H9 (cell line): ENCODE measurements around the gene MACROD1. TPM values are rescaled to one million over a fixed set of nuclear protein-coding genes. Genes with fewer than 3 reads are reported as not detected.

Experiments used
- DNase-seq: peaks from one replicate; pipeline ENCODE4 v3.0.0-alpha.2; 2017
- H2AFZ ChIP-seq: one replicate; pipeline ENCODE4 v1.6.1; 2013; ENCODE audit warnings: mild to moderate bottlenecking, low read length, control low read depth, moderate library complexity
- H2AK5ac ChIP-seq: 2 replicates; pipeline ENCODE4 v1.6.1; 2013; ENCODE audit warnings: low read length, control low read depth, mixed read lengths; ENCODE audit not compliant: insufficient read length
- H2BK120ac ChIP-seq: one replicate; pipeline ENCODE4 v1.6.1; 2013; ENCODE audit warnings: low read depth, mild to moderate bottlenecking, low read length, control low read depth, inconsistent platforms; ENCODE audit not compliant: poor library complexity, severe bottlenecking
- H2BK12ac ChIP-seq: 2 replicates; pipeline ENCODE4 v1.6.1; 2013; ENCODE audit warnings: low read length, control low read depth, mixed read lengths, low read depth; ENCODE audit not compliant: insufficient read length
- H2BK15ac ChIP-seq: 2 replicates; pipeline ENCODE4 v1.6.1; 2013; ENCODE audit warnings: low read depth, low read length, control low read depth
- H2BK20ac ChIP-seq: one replicate; pipeline ENCODE4 v1.6.1; 2013; ENCODE audit warnings: low read depth, mild to moderate bottlenecking, low read length, control low read depth, inconsistent platforms; ENCODE audit not compliant: poor library complexity, severe bottlenecking
- H2BK5ac ChIP-seq: 2 replicates; pipeline ENCODE4 v1.6.1; 2013; ENCODE audit warnings: low read length, control low read depth, mixed read lengths; ENCODE audit not compliant: insufficient read length
- H3K14ac ChIP-seq: 2 replicates; pipeline ENCODE4 v1.6.1; 2013; ENCODE audit warnings: low read length, control low read depth; ENCODE audit not compliant: insufficient read depth
- H3K18ac ChIP-seq: 2 replicates; pipeline ENCODE4 v1.6.1; 2013; ENCODE audit warnings: low read depth, mild to moderate bottlenecking, mixed read lengths, low read length, control low read depth; ENCODE audit not compliant: insufficient read length
- H3K23ac ChIP-seq: 2 replicates; pipeline ENCODE4 v1.6.1; 2013; ENCODE audit warnings: low read length, control low read depth, mixed read lengths, low read depth; ENCODE audit not compliant: insufficient read length
- H3K23me2 ChIP-seq: 2 replicates; pipeline ENCODE4 v1.6.1; 2013; ENCODE audit warnings: low read depth, mild to moderate bottlenecking, mixed read lengths, low read length, control low read depth; ENCODE audit not compliant: insufficient read length, poor library complexity, severe bottlenecking
- H3K27ac ChIP-seq: 2 replicates; pipeline ENCODE4 v1.5.1; 2013; ENCODE audit warnings: low read length, control low read depth, mixed read lengths, low read depth; ENCODE audit not compliant: insufficient read length
- H3K27me3 ChIP-seq: 2 replicates; pipeline ENCODE4 v1.6.1; 2013; ENCODE audit warnings: low read length, control low read depth, inconsistent platforms; ENCODE audit not compliant: insufficient read depth
- H3K4ac ChIP-seq: 2 replicates; pipeline ENCODE4 v1.6.1; 2013; ENCODE audit warnings: low read depth, mild to moderate bottlenecking, control low read depth, inconsistent platforms, low read length, moderate library complexity
- H3K4me1 ChIP-seq: 2 replicates; pipeline ENCODE4 v1.6.1; 2013; ENCODE audit warnings: low read length, control low read depth, inconsistent platforms; ENCODE audit not compliant: insufficient read depth
- H3K4me2 ChIP-seq: 2 replicates; pipeline ENCODE4 v1.6.1; 2013; ENCODE audit warnings: low read length, control low read depth, mixed read lengths; ENCODE audit not compliant: insufficient read length, insufficient read depth
- H3K56ac ChIP-seq: 2 replicates; pipeline ENCODE4 v1.6.1; 2013; ENCODE audit warnings: low read depth, mild to moderate bottlenecking, mixed read lengths, low read length, control low read depth; ENCODE audit not compliant: insufficient read length
- H3K79me1 ChIP-seq: 2 replicates; pipeline ENCODE4 v1.6.1; 2013; ENCODE audit warnings: low read depth, mild to moderate bottlenecking, moderate library complexity, low read length, control low read depth, inconsistent platforms; ENCODE audit not compliant: insufficient read depth, poor library complexity, severe bottlenecking
- H3K79me2 ChIP-seq: 2 replicates; pipeline ENCODE4 v1.6.1; 2013; ENCODE audit warnings: low read length, control low read depth, inconsistent platforms; ENCODE audit not compliant: insufficient read depth
- H3K9ac ChIP-seq: 2 replicates; pipeline ENCODE4 v1.6.1; 2013; ENCODE audit warnings: low read length, control low read depth, mixed read lengths; ENCODE audit not compliant: insufficient read length; ENCODE audit errors: extremely low read depth
- H3K9me3 ChIP-seq: one replicate; pipeline ENCODE4 v1.6.1; 2013; ENCODE audit warnings: low read depth, low read length, inconsistent platforms; ENCODE audit not compliant: control insufficient read depth
- H3T11ph ChIP-seq: one replicate; pipeline ENCODE4 v1.6.1; 2013; ENCODE audit warnings: mild to moderate bottlenecking, low read length, control low read depth, inconsistent platforms
- H4K20me1 ChIP-seq: one replicate; pipeline ENCODE4 v1.6.1; 2013; ENCODE audit not compliant: control insufficient read depth, insufficient read length, insufficient read depth
- H4K5ac ChIP-seq: 2 replicates; pipeline ENCODE4 v1.6.1; 2013; ENCODE audit warnings: low read depth, mild to moderate bottlenecking, mixed read lengths, low read length, control low read depth; ENCODE audit not compliant: insufficient read length
- H4K8ac ChIP-seq: replicated peaks from 2 replicates; pipeline ENCODE4 v1.6.1; 2013; ENCODE audit warnings: low read length, control low read depth, mixed read lengths, low read depth; ENCODE audit not compliant: insufficient read length
- H4K91ac ChIP-seq: 2 replicates; pipeline ENCODE4 v1.6.1; 2013; ENCODE audit warnings: low read depth, mild to moderate bottlenecking, moderate library complexity, mixed read lengths, low read length, control low read depth; ENCODE audit not compliant: insufficient read length
- H3K27ac Mint-ChIP-seq, 3 experiments: 2 replicates in 2 of 3; 3 replicates in 1 of 3; pipeline ENCODE4 v1.8.0; 2020 to 2021; ENCODE audit warnings: mixed read lengths in 3 of 3, mild to moderate bottlenecking in 1 of 3, moderate library complexity in 1 of 3
- H3K27me3 Mint-ChIP-seq: 2 replicates; pipeline ENCODE4 v1.8.0; 2021; ENCODE audit warnings: low read depth, mild to moderate bottlenecking, moderate library complexity, mixed read lengths
- H3K36me3 Mint-ChIP-seq, 3 experiments: 2 replicates in 2 of 3; 3 replicates in 1 of 3; pipeline ENCODE4 v1.8.0; 2020 to 2021; ENCODE audit warnings: low read depth in 3 of 3, mixed read lengths in 3 of 3; ENCODE audit not compliant: insufficient read depth in 1 of 3
- H3K4me1 Mint-ChIP-seq, 2 experiments: 2 replicates each; pipeline ENCODE4 v1.8.0; 2020; ENCODE audit warnings: mixed read lengths in 2 of 2
- H3K4me3 Mint-ChIP-seq, 2 experiments: 2 replicates in 1 of 2; 3 replicates in 1 of 2; pipeline ENCODE4 v1.8.0; 2020 to 2021; ENCODE audit warnings: mild to moderate bottlenecking in 2 of 2, mixed read lengths in 2 of 2, moderate library complexity in 1 of 2
- H3K9me3 Mint-ChIP-seq, 2 experiments: 2 replicates in 1 of 2; 3 replicates in 1 of 2; pipeline ENCODE4 v1.8.0; 2020; ENCODE audit warnings: mild to moderate bottlenecking in 2 of 2, mixed read lengths in 2 of 2, moderate library complexity in 1 of 2
- WGBS: extraction: QIAGEN DNeasy Blood & Tissue Kit; methylation state at CpG from one replicate; pipeline ENCODE4 v1.1.7; 2013; ENCODE audit warnings: missing lambda C conversion rate, low lambda C conversion rate, mixed read lengths; ENCODE audit not compliant: insufficient read length; ENCODE audit errors: extremely low coverage; 5-methylcytosine and 5-hydroxymethylcytosine counted together
- total RNA-seq: library from RNA; stranded (reverse); gene quantifications from 2 replicates; pipeline ENCODE4 v1.2.1, GENCODE V29; 2021
- TF ChIP-seq, protein P1 (sequence below): fragments of 200-600 bp; sonication (generic); conservative IDR thresholded peaks from 3 replicates; pipeline ENCODE4 v1.8.0; 2021; ENCODE audit warnings: antibody characterized with exemption, mild to moderate bottlenecking

MACROD1 gene
- total RNA-seq, 1 experiment from 2014 or later, result 21.2 TPM

DNA sequence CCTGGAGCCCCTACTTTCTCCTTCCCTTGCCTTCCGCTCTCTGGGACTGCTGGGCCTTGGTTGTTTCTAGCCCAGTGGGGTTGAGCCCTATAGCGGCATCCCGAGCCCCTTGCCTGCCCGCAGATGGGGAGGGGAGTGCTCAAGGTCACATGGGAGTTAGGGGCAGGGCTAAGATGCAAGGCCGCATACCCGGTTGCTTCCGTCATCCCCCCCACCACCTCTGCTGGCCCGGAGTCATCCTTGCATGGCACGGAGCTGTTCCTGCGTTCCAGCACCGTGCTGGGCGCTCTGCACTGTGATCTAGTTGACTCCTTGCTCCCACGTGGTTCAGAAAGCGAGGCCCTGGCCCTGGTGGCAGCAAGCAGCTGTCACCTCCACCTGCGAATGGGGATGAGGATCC lies 112.2 kb downstream of the MACROD1 start:
- no peak overlapping the region for H4K5ac ChIP-seq
- peaks cover 70% of the 10 kb centered on the region for H3K27me3 Mint-ChIP-seq
- no peaks in the 10 kb centered on the region for H3K79me1 ChIP-seq
- no peak overlapping the region for H2AK5ac ChIP-seq
- no peak overlapping the region for H4K91ac ChIP-seq
- no CpG with 5 or more reads among the region's 15 CpGs for WGBS
- no peak overlapping the region for H2BK5ac ChIP-seq
- peaks cover 29 to 33% of the 10 kb centered on the region in 2 experiments for H3K4me1 Mint-ChIP-seq
- no peak overlapping the region for H2AFZ ChIP-seq
- H4K20me1 ChIP-seq, result no peaks in the 10 kb centered on the region
- H3K14ac ChIP-seq, result no peak overlapping the region; the same call in 1 of the 2 replicates
- no peak overlapping the region for H2BK15ac ChIP-seq
- no peak overlapping the region for H3K23ac ChIP-seq
- no peak overlapping the region for H2BK120ac ChIP-seq
- H3K9ac ChIP-seq, result no peak overlapping the region
- H3K4me3 Mint-ChIP-seq, result peak overlapping the region in 1 of 2 experiments; percentile 5; a peak in 1 of 5 replicates
- H3K36me3 Mint-ChIP-seq, result no peaks in the 10 kb centered on the region
- H3K18ac ChIP-seq, result no peak overlapping the region
- peaks cover 2% of the 10 kb centered on the region; the same call in 1 of the 2 replicates for H3K4me1 ChIP-seq
- H3K9me3 ChIP-seq, result no peaks in the 10 kb centered on the region
- H3K9me3 Mint-ChIP-seq, result no peaks in the 10 kb centered on the region; a peak in 1 of 5 replicates
- H2BK12ac ChIP-seq, result no peak overlapping the region
- H3K4me2 ChIP-seq, result no peak overlapping the region
- peaks cover 13% of the 10 kb centered on the region; the same call in 1 of the 2 replicates for H3K27me3 ChIP-seq
- H3K27ac ChIP-seq, result no peak overlapping the region
- no peaks in the 10 kb centered on the region for H3K23me2 ChIP-seq
- DNase-seq, result peak; percentile 87
- no peak overlapping the region for H3K4ac ChIP-seq
- peak overlapping the region in 1 of 3 experiments; percentile 39; a peak in 1 of 7 replicates for H3K27ac Mint-ChIP-seq
- no peak overlapping the region for H3K56ac ChIP-seq
- H2BK20ac ChIP-seq, result no peak overlapping the region
- H4K8ac ChIP-seq, result no peak overlapping the region
- TF ChIP-seq, protein P1, sequence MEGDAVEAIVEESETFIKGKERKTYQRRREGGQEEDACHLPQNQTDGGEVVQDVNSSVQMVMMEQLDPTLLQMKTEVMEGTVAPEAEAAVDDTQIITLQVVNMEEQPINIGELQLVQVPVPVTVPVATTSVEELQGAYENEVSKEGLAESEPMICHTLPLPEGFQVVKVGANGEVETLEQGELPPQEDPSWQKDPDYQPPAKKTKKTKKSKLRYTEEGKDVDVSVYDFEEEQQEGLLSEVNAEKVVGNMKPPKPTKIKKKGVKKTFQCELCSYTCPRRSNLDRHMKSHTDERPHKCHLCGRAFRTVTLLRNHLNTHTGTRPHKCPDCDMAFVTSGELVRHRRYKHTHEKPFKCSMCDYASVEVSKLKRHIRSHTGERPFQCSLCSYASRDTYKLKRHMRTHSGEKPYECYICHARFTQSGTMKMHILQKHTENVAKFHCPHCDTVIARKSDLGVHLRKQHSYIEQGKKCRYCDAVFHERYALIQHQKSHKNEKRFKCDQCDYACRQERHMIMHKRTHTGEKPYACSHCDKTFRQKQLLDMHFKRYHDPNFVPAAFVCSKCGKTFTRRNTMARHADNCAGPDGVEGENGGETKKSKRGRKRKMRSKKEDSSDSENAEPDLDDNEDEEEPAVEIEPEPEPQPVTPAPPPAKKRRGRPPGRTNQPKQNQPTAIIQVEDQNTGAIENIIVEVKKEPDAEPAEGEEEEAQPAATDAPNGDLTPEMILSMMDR, result no peak
- no peaks in the 10 kb centered on the region for H3K79me2 ChIP-seq
- H3T11ph ChIP-seq, result no peak overlapping the region
